Liver (tissue), 3 donors: Measurements from ENCODE around the gene SCIN.

Experiments
- EGR1 ChIP-seq, 2 donors: IDR thresholded peaks; 2 replicates each; pipeline ENCODE4 v1.6.1; 2016 to 2018; ENCODE audit warnings: antibody characterized with exemption in 2 of 2, low read depth in 2 of 2
- FOXA1 ChIP-seq: IDR thresholded peaks from 2 replicates; pipeline ENCODE4 v1.6.1; 2016; ENCODE audit warnings: antibody characterized with exemption
- JUND ChIP-seq, 2 donors: IDR thresholded peaks; 2 replicates each; pipeline ENCODE4 v1.6.1; 2016; ENCODE audit warnings: antibody characterized with exemption in 2 of 2
- NR2F2 ChIP-seq: IDR thresholded peaks from 2 replicates; pipeline ENCODE4 v1.6.1; 2016; ENCODE audit warnings: antibody characterized with exemption
- TAF1 ChIP-seq: conservative IDR thresholded peaks from 2 replicates; pipeline ENCODE4 v1.6.1; 2016; ENCODE audit warnings: antibody characterized with exemption, mild to moderate bottlenecking
- YY1 ChIP-seq: IDR thresholded peaks from 2 replicates; pipeline ENCODE4 v1.6.1; 2016; ENCODE audit warnings: antibody characterized with exemption, mild to moderate bottlenecking
- TF ChIP-seq, protein P1 (sequence below): fragments of 150-350 bp; IDR thresholded peaks from 2 replicates; pipeline ENCODE4 v1.5.1; 2017; ENCODE audit warnings: improper control_type of control experiment, low read depth, low read length; ENCODE audit not compliant: missing input control
- TF ChIP-seq, protein P2 (sequence below): IDR thresholded peaks from 2 replicates; pipeline ENCODE4 v1.6.1; 2016; ENCODE audit warnings: antibody characterized with exemption, mild to moderate bottlenecking
- TF ChIP-seq, protein P3 (sequence below): IDR thresholded peaks from 2 replicates; pipeline ENCODE4 v1.6.1; 2016; ENCODE audit warnings: antibody characterized with exemption
- TF ChIP-seq, protein P4 (sequence below): IDR thresholded peaks from 2 replicates; pipeline ENCODE4 v1.6.1; 2016; ENCODE audit warnings: antibody characterized with exemption
- donor health status: healthy.
- donor health status: healthy.

DNA sequence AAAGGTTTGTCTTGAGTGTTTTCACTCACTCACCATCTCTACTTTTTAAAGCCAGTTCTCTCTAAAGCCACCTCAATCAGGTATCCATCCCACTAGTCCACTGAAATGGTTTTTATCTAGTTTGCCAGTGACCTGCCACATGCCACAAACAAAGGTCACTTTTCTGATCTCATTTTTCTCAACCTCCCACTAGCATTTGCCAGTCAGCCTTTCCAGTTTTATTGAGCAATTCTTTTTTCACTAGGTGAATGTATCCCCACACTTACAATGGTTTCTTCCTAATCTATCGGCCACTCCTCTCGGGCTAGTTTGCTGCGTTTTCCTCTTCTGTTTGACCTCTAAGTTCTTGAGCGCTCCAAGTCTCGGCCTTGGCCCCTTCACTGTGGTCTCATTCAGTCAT is 72.0 kb downstream of the SCIN start:
- TF ChIP-seq, protein P1, sequence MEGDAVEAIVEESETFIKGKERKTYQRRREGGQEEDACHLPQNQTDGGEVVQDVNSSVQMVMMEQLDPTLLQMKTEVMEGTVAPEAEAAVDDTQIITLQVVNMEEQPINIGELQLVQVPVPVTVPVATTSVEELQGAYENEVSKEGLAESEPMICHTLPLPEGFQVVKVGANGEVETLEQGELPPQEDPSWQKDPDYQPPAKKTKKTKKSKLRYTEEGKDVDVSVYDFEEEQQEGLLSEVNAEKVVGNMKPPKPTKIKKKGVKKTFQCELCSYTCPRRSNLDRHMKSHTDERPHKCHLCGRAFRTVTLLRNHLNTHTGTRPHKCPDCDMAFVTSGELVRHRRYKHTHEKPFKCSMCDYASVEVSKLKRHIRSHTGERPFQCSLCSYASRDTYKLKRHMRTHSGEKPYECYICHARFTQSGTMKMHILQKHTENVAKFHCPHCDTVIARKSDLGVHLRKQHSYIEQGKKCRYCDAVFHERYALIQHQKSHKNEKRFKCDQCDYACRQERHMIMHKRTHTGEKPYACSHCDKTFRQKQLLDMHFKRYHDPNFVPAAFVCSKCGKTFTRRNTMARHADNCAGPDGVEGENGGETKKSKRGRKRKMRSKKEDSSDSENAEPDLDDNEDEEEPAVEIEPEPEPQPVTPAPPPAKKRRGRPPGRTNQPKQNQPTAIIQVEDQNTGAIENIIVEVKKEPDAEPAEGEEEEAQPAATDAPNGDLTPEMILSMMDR, result no peak
- no peak for TF ChIP-seq JUND (IDR thresholded peaks at IDR 0.05)
- no peak for TF ChIP-seq FOXA1
- TF ChIP-seq YY1, result no peak
- TF ChIP-seq, protein P2, sequence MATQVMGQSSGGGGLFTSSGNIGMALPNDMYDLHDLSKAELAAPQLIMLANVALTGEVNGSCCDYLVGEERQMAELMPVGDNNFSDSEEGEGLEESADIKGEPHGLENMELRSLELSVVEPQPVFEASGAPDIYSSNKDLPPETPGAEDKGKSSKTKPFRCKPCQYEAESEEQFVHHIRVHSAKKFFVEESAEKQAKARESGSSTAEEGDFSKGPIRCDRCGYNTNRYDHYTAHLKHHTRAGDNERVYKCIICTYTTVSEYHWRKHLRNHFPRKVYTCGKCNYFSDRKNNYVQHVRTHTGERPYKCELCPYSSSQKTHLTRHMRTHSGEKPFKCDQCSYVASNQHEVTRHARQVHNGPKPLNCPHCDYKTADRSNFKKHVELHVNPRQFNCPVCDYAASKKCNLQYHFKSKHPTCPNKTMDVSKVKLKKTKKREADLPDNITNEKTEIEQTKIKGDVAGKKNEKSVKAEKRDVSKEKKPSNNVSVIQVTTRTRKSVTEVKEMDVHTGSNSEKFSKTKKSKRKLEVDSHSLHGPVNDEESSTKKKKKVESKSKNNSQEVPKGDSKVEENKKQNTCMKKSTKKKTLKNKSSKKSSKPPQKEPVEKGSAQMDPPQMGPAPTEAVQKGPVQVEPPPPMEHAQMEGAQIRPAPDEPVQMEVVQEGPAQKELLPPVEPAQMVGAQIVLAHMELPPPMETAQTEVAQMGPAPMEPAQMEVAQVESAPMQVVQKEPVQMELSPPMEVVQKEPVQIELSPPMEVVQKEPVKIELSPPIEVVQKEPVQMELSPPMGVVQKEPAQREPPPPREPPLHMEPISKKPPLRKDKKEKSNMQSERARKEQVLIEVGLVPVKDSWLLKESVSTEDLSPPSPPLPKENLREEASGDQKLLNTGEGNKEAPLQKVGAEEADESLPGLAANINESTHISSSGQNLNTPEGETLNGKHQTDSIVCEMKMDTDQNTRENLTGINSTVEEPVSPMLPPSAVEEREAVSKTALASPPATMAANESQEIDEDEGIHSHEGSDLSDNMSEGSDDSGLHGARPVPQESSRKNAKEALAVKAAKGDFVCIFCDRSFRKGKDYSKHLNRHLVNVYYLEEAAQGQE, result no peak
- TF ChIP-seq EGR1 (IDR thresholded peaks at IDR 0.05; ENCODE audit: low read depth in 2 of 2), result no peak
- TF ChIP-seq TAF1, result no peak
- TF ChIP-seq, protein P3, sequence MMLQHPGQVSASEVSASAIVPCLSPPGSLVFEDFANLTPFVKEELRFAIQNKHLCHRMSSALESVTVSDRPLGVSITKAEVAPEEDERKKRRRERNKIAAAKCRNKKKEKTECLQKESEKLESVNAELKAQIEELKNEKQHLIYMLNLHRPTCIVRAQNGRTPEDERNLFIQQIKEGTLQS, result no peak
- TF ChIP-seq, protein P4, sequence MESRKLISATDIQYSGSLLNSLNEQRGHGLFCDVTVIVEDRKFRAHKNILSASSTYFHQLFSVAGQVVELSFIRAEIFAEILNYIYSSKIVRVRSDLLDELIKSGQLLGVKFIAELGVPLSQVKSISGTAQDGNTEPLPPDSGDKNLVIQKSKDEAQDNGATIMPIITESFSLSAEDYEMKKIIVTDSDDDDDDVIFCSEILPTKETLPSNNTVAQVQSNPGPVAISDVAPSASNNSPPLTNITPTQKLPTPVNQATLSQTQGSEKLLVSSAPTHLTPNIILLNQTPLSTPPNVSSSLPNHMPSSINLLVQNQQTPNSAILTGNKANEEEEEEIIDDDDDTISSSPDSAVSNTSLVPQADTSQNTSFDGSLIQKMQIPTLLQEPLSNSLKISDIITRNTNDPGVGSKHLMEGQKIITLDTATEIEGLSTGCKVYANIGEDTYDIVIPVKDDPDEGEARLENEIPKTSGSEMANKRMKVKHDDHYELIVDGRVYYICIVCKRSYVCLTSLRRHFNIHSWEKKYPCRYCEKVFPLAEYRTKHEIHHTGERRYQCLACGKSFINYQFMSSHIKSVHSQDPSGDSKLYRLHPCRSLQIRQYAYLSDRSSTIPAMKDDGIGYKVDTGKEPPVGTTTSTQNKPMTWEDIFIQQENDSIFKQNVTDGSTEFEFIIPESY, result no peak
- TF ChIP-seq NR2F2, result no peak
